ENCODE results near the gene BNIP2.

DNA sequence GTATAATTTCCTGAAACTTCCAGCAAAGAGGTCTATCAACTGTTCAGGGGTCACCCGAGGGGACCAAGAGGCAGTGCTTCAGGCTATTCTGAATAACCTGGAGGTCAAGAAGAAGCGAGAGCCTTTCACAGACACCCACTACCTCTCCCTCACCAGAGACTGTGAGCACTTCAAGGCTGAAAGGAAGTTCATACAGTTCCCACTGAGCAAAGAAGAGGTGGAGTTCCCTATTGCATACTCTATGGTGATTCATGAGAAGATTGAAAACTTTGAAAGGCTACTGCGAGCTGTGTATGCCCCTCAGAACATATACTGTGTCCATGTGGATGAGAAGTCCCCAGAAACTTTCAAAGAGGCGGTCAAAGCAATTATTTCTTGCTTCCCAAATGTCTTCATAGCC, 70.7 kb downstream of the BNIP2 start:
- TF ChIP-seq, protein P1, sequence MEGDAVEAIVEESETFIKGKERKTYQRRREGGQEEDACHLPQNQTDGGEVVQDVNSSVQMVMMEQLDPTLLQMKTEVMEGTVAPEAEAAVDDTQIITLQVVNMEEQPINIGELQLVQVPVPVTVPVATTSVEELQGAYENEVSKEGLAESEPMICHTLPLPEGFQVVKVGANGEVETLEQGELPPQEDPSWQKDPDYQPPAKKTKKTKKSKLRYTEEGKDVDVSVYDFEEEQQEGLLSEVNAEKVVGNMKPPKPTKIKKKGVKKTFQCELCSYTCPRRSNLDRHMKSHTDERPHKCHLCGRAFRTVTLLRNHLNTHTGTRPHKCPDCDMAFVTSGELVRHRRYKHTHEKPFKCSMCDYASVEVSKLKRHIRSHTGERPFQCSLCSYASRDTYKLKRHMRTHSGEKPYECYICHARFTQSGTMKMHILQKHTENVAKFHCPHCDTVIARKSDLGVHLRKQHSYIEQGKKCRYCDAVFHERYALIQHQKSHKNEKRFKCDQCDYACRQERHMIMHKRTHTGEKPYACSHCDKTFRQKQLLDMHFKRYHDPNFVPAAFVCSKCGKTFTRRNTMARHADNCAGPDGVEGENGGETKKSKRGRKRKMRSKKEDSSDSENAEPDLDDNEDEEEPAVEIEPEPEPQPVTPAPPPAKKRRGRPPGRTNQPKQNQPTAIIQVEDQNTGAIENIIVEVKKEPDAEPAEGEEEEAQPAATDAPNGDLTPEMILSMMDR (IDR thresholded peaks at IDR 0.05), result no peak
- no peak for TF ChIP-seq POLR2A (IDR thresholded peaks at IDR 0.05)
